Choroid plexus epithelial cell (primary cell): ENCODE results near the gene THAP4.

ENCODE experiments used
- DNase-seq: peaks from one replicate; pipeline ENCODE4 v3.0.0-alpha.2; 2010; ENCODE audit warnings: low read depth
- H3K4me3 ChIP-seq: 2 replicates; pipeline ENCODE4 v1.5.1; 2011; ENCODE audit warnings: low read depth, mild to moderate bottlenecking, control low read depth, low read length, moderate library complexity
- TF ChIP-seq, protein P1 (sequence below): conservative IDR thresholded peaks from 2 replicates; pipeline ENCODE4 v1.5.1; 2011; ENCODE audit warnings: low read depth, mild to moderate bottlenecking, control low read depth, inconsistent platforms, low read length, moderate library complexity

Gene THAP4

DNA sequence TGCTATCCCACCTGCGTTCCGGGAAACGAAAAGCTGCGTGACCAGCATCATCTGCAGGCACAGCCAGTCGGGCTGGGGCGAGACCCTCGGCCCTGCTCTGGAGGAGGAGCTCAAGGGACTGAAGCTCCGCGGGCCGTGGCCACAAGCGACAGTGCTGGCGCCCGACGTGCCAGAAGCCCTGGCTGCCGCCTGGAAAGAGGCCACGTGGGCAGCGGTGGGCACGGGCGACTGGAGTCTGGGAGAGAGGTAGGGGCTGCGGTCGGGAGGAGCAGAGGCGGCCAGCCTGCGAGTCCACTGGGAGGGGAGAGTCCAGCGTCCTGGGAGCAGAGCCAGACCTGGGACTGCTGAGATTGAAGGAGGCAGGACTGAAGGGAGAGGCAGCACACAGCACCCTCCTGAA, 40.4 kb upstream of the THAP4 start:
- TF ChIP-seq, protein P1, sequence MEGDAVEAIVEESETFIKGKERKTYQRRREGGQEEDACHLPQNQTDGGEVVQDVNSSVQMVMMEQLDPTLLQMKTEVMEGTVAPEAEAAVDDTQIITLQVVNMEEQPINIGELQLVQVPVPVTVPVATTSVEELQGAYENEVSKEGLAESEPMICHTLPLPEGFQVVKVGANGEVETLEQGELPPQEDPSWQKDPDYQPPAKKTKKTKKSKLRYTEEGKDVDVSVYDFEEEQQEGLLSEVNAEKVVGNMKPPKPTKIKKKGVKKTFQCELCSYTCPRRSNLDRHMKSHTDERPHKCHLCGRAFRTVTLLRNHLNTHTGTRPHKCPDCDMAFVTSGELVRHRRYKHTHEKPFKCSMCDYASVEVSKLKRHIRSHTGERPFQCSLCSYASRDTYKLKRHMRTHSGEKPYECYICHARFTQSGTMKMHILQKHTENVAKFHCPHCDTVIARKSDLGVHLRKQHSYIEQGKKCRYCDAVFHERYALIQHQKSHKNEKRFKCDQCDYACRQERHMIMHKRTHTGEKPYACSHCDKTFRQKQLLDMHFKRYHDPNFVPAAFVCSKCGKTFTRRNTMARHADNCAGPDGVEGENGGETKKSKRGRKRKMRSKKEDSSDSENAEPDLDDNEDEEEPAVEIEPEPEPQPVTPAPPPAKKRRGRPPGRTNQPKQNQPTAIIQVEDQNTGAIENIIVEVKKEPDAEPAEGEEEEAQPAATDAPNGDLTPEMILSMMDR = no peak
- no peak for DNase-seq
- H3K4me3 ChIP-seq = no peak overlapping the region

- no peak overlapping the region for H3K4me3 ChIP-seq
- TF ChIP-seq, protein P1 = no peak
- DNase-seq = no peak
Measured at GRCh38 chr2:241676665-241677064, 39.7 kb upstream of the THAP4 start.

DNA sequence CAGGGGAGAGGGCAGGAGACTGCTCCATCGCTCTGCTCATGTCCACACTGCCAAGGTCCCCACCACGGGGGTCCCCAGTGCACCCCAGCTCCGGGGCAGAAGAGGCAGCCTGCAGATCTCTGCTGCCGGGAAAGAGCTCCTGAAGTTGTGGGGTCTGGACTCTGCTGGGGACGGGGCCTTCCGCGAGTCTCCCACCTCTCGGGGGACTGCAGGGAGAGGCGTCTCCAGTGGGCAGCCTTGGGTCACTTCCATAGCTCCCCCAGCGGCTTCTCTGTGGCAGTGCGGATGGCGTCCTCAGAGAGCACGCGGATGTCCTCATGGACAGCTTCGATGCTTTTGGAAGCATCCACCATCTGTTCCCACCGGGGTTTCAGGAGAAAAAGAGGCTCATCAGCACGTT, 38.9 kb upstream of the THAP4 start:
- TF ChIP-seq, protein P1 = peak; percentile 6
- H3K4me3 ChIP-seq = no peak overlapping the region
- no peak for DNase-seq

- no peak overlapping the region for H3K4me3 ChIP-seq
- TF ChIP-seq, protein P1 = peak; percentile 2
- peak; percentile 29 for DNase-seq
Measured at GRCh38 chr2:241673797-241674725, 37.1 kb upstream of the THAP4 start.

DNA sequence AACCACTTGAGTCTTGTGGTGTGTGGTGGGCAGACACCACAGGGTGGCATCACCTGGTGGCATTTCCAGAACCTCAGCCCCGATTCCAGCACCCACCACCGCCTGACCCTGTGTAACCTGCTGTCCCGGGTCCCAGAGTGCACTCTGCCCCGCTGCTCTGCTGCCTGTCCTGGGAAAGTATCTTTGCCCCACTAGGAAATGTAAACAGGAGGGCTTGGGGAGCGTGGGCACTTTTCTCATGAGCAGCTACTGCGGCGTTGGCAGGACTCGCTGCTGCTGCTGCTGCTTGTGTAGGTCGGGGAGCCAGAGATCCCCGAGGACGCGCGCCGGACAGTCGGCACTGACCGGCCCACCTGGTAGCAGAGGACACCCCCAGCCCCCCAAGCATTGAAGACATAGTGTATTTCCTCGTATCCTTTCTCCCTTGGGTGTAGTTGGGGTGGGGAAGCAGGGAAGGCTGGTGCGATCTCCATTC, 36.3 kb upstream of the THAP4 start:
- no peak for DNase-seq
- no peak overlapping the region for H3K4me3 ChIP-seq
- TF ChIP-seq, protein P1 = no peak

- H3K4me3 ChIP-seq = no peak overlapping the region
- TF ChIP-seq, protein P1 = no peak
Measured at GRCh38 chr2:241672243-241673188, 35.6 kb upstream of the THAP4 start.

More at GRCh38 chr2:241672243-241673188, 35.6 kb upstream of the THAP4 start:
- DNase-seq = no peak
